Measurements from ENCODE around the gene NGFR.

- TF ChIP-seq CTCF (IDR thresholded peaks at IDR 0.05; ENCODE audit: low read length) = no peak
- TF ChIP-seq EZH2 (optimal IDR thresholded peaks at IDR 0.05; ENCODE audit: low read depth, low read length) = no peak
- TF ChIP-seq EZH2phosphoT487 (IDR thresholded peaks at IDR 0.05; ENCODE audit: low read length) = no peak
Observed at GRCh38 chr17:49484588-49484987, 10.5 kb upstream of the NGFR start.
